GM19240 (cell line): ENCODE results near the gene LTB4R2.
"Not testable (repeated sequence)": the region's sequence is repeated elsewhere in the genome, so short reads cannot be mapped to it uniquely, and the experiment has no call there.

Experiments
- DNase-seq: peaks from one replicate; pipeline ENCODE4 v3.0.0; 2011; ENCODE audit warnings: low spot score; ENCODE audit not compliant: insufficient read length

The LTB4R2 gene

DNA sequence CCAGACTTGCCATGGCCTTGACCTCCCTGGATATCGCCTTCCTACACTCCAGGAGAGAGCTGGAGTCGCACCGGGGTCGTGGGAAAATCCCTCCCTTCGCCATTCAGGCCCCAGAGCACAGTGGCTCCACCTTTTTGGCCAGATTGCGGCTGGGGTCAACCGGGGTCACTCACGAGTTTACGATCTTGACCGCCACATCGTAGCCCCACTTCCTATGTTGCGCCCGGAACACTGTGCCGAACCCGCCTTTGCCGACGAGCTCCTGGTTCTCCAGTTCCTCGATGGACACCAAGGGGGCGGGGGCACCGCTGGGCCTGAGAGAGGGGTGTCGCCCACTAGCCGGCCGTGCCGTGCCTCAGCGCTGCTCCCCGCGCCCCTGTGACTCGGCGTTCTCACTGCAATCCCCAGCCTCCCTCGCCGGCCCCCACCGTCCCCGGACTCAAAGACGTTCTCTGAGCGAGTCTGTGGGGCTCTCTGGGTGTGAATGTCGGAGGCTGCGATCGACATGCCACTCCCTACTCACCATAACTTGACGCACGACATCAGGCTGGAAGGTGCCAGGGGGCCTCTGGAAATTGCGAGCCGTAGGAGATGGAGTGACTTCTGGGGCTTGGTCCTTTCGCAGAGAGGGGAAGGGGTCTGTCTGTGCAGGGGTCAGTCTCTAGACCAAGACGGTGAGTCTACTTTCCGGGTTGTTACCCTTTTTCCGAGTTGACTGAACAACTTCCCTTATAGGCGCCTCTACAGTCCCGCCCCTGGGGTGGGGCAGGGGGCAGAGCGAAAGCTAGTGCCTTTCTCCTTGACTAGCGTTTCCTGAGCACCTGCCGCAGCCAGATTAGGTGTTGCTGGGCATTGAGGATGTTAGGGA lies 29.6 kb downstream of the LTB4R2 start, which contains the start of gene RIPK3:
TSS of gene RIPK3 (minus strand) at position 708 of the 868 bp plus-strand sequence. CDS start at position 543, 165 bp downstream.
- peak; percentile 81 for DNase-seq

DNA sequence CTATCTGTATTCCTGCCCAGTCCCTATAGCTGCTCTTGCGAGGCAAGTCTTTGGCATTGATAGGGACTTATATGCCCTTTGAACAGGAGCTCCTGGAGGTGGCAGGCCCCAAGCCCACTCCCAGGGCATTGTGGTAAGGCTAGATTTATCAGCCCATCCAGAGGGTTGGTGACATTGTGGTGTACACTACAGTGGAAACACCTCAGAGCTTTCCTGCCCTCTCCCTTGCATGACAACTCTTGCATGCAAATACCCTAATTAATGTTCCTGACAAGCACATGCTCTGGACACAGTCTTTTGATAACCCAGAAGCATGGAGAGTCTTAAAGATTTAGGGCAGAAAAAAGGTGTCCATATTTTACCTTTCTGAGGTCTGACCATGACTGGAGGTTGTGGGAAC lies 30.7 kb downstream of the LTB4R2 start:
- DNase-seq, result no peak

DNA sequence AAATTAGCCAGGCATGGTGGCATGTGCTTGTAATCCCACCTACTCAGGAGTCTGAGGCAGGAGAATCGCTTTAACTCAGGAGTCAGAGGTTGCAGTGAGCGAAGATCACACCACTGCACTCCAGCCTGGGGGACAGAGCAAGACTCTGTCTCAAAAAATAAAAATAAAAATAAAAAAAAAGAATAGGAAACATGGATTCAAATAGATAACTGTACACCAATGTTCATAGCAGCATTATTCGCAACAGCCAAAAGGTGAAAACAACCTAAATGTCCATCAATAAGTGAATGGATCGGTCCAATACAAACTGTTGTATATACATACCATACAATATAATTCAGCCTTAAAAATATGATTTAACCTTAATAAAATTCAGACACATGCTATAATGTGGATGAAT lies 32.9 kb downstream of the LTB4R2 start:
- DNase-seq, result no peak

DNA sequence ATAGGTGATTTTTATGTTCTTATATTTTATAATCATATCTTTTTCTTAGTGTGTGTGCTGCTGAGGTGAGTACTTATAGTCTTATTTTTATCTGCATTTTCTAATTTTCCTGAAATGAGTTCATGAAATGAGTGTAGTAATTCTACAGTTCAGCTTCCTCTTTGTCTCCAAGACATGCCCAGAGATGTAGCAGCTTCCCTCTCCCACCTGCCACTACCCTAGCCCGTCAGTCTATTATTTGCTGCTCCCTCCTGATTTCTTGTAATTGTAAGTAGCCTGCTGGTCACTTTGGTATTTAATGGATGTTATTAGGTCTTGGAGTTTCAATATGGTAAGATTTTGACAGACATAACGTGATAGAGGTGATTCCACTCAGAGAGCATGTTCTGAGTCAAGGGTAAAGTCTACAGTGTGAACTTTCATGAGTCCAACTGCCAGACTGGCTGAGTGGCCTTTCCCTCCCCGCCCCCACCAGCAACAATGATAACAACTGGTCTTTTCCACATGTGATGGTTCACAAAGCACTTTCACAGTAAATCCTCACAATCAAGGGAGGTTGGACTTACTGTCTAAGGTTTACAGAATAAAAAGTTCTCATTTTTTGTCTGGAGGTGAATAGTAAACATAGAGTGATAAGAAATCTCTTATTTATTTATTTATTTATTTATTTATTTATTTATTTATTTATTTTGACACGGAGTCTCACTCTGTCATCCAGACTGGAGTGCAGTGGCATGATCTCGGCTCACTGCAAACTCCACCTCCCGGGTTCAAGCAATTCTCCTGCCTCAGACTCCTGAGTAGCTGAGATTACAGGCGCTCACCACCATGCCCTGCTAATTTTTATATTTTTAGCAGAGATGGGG lies 34.1 kb downstream of the LTB4R2 start:
- no peak for DNase-seq

DNA sequence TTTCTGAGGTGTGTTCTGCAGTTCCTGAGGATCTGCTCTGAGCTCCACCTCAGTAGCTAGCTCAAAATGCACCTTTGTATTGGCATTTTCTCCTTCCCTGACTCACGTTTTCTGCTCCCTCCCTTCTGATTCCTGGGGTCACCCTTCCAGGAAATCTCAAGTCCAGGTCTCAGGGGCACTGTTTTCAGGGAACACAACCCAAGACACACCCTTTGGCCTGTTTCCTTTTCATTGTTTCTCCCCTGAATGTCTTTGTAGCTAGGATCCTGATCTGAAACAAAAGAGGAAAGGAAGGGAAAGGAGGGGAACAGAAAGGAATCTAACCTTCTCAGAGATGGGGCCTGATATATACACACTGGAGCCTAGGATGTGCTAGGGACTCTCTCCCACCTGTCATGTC lies 37.2 kb downstream of the LTB4R2 start:
- no peak for DNase-seq

DNA sequence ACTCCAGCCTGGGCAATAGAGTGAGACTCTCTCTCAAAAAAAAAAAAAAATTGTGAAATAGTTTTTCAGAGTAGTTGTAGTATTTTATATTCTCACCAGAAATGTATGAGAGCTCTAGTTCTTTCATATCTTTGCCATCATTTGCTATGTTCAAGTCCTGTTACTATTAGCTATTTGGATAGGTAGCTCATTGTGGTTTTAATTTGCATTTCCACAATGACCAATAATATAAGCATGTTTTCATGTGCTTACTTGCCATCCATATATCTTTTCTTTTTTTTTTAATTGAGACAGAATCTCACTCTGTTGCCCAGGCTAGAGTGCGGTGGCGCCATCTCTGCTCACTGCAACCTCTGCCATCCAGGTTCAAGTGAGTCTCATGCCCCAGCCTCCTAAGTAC lies 38.2 kb downstream of the LTB4R2 start:
- DNase-seq, result no peak

DNA sequence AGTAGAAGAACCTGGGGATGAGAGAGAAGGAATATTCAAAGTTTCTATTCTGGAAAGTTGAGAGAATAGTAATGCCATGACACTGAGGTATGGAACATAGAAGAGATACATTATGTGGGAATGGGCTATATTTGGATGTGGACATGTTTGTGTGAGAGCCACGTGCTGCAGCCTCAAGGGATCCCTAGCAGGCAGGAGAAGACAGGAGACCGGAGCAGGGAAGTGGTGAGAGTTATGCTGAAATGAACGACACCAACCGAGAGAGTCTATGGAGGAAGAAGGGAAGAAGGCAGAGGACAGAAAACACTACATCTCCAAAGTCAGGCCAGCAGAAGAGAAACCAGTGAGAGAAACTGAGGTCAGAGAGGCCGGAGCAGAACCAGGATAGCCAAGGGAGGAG lies 39.8 kb downstream of the LTB4R2 start:
- no peak for DNase-seq

DNA sequence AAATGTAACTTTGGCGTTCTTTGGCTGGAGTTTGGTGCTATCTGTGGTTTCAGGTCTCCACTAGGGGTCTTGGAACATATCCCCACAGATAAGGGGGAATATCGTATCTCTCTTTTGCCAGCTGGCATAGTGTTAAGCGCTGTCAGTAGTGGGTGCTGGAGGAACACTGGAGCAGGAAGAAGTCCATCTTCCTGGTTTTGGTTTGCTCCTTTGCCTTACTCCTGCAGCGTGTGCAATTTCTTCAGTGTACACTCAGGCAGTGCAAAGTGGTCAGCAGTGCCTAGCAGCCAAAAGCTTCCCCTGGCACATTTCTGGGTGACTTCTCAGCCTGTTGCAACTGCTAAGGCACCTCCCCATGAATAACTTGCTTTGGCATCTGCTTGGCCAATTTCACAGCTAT lies 41.6 kb downstream of the LTB4R2 start:
- no peak for DNase-seq

DNA sequence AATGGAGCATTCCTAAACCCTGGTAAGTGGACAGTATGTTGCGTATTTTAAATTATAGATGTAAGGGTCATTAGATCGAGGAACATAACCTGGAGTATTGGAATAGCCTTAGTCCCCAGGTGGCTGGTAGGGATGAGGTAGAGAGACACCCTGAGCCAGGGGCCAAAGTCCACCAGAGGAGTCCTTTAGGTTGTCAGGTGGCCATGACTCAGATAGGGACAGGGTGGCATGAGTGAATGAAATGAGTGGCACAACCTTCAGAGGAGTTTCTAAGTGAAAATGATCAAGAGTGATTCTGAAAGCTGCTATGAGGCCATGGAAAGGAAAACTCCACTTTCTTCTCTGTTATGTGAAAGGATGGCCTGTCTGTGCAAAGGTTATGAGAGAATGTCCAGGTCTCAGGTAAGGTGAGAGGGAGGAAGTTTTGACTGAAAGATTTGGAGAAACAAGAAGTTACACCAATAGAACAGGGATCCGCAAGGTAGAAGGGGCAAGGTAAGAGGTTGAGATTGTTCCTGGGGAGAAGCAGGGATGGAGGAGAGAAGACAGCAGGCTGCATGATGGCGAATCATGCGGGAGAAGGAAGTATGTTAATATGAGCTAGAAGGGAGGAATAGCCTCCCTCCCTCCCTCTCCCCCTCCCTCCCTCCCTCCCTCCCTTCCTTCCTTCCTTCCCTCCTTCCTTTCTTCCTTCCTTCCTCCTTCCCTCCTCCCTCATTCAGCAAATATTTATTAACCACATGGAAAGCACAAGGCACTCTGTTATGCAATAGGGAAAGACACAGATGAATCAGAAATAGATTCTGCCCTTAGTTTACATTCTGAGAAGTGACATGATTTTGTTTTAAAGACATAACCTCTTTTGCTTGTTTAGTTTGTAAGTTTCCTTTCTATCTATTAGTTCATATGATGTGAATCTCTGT lies 43.9 kb downstream of the LTB4R2 start:
- DNase-seq, result no peak

DNA sequence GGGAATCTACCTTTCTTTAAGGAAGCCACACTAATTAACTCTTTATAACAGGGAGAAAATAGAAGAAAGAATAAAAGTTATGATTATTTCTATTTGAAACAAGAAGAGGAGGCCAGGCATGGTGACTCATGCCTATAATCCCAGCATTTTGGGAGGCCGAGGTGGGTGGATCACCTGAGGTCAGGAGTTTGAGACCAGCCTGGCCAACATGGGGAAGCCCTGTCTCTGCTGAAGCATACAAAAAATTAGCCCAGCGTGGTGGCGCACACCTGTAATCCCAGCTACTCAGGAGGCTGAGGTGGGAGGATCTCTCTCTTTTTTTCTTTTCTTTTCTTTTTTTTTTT lies 44.5 kb downstream of the LTB4R2 start:
- DNase-seq, result not testable (repeated sequence)

DNA sequence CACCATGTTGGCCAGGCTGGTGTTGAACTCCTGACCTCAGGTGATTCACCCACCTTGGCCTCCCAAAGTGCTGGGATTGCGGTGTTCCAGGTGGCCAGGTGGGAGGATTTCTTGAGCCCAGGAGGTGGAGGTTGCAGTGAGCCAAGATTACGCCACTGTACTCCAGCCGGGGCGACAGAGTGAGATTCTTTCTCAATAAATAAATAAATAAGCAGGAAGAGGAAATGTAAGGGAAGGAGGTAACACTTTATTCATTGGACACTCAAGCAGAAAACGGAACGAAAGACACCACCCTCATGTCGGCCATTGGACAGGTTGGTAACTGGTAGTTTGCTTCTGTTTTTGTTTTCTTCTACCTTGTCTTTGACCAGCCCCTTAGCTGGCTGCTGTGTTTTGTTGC lies 45.1 kb downstream of the LTB4R2 start:
- no peak for DNase-seq

DNA sequence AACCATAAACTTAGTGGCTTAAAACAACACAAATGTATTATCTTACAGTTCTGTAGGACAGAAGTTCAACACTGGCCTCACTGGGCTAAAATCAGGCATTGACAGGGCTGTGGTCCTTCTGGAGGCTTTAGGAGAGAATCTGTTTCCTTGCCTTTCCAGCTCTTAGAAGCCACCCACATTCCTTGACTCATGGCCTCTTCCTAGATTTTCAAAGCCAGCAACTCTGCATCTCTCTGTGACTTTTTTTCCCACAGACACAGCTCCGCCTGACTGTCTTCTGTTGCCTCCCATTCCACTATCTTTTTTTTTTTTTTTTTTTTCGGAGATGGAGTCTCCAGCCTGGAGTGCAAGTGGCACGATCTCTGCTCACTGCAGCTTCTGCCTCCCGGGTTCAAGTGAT lies 46.3 kb downstream of the LTB4R2 start:
- no peak for DNase-seq

DNA sequence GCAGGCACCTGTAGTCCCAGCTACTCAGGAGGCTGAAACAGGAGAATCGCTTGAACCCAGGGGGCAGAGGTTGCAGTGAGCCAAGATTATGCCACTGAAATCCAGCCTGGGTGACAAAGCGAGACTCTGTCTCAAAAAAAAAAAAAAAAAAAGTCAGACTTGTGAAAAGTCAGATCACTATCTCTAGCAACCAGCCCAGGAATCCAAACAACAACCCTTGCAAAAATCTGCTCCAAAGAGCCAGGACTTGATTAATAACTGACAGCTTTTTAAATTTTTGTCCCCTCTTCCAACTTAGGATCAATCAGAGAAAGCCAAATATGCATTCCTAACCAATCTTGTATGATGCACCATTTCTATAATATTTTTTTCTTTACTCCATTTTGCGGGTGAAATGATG lies 50.3 kb downstream of the LTB4R2 start:
- no peak for DNase-seq

DNA sequence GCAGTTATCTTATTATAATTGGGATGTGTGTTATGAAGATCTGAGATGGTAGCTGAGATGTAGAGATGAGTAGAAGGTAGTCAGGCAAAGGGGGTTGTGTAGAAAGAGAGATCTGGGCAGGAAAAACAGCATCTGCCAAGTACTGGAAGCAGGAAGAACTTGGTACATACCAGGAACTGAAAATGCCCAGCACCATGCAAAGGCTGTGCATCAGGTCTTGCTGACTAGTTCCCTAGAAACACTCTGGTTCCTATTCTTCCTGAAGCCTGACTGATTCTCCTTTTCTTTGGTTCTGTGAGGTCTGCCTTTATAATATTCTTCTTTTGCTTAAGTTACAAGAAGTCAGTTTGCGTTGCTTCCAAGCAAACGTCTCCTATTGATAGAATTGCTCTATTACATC lies 51.4 kb downstream of the LTB4R2 start:
- no peak for DNase-seq
